Colon (tissue), 2 donors: ENCODE measurements around the gene HSDL2.
"Not testable (repeated sequence)": the region's sequence is repeated elsewhere in the genome, so short reads cannot be mapped to it uniquely, and the experiment has no call there.

ENCODE experiments used
- FAIRE-seq: peaks from 2 replicates; lab custom pipeline; 2012; peaks lifted over from hg19 to GRCh38; lab: Jason Lieb, UNC
- donor health status: control.
- donor health status: control.

Gene HSDL2

DNA sequence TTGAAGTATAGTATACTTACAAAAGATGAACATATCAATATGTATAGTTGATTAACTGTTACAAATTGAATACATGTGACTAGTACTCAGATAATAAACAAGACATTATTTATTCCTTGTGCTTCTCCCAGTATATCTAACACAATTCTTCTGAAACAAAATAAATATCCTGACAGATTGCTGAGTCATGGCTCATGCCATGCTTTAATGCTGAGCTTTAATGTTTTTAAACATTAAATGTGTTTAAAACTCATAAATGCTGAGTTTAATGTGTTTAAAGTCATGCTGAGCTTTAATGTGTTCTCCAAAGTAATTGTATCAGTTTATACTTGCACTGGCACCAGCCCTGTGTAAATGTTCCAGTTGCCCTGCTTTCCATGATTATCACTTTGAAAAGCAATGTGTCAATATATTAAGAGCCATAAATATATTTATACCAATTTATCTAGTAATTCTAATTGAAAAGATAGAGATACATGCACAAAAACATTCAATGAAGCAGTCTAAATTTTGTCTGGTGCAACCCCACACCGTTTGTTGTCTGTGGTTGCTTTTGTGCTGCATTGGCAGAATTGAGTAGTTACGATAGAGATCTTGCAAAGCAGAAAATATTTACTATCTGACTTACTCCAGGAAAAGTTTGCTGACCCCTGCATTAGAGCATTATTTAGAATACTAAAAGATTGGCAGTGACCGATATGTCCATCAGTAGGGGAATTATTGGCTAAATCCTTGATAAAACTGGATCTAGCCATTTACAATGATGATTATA lies 122.5 kb downstream of the HSDL2 start:
- FAIRE-seq = no peak

DNA sequence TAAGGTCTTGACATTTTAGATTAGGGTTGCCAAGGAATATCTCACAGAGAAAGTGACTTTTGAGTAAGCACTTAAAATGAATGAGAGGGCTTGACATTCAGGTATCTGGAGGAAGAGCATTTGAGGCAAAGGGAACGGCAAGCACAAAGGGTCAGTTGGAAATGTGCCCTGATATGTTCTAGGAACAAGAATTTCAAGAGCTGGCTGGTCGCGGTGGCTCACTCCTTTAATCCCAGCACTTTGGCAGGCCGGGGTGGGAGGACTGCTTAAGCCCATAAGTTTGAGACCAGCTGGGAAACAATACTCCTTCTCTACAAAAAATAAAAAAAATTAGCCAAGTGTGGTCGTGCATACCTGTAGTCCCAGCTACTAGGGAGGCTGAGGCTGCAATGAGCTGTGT lies 123.3 kb downstream of the HSDL2 start:
- no peak for FAIRE-seq

DNA sequence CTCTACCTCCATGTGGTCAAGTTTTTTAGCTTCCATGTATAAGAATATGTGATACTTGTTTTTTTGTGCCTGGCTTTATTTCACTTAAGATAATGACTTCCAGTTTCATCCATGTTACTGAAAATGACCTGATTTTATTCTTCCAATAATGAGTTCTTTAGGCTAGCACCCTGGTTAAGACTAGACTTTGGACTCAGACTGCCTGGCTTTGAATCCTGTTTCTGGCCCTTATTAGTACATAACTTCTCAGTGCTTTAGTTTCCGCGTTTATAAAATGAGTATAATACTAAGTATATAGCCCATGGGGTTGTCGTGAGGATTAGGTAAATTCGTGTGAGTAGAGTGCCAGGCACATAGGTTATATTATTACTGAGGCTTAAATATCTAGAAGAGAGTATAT lies 125.2 kb downstream of the HSDL2 start:
- FAIRE-seq = no peak

DNA sequence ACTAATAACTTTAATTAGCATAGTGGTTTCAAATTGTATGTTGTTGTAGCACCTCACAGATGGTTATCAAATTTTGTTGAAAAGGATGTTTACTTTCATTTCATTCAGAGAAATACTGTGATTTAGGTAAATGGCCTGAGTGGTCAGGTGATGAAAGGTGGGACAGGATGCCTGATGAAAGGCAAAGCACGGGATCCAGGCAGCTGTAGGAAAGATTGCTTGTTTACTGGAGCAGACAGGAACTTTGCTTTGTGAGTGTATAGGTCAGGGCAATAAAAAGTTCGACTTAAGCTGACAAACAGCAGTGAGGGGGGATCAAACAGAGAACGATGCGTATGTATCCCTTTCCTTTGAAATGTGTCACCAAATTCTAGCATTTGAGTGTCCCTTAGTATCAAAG lies 125.7 kb downstream of the HSDL2 start:
- FAIRE-seq = no peak

- FAIRE-seq = no peak
Observed at GRCh38 chr9:112506571-112506970, 126.7 kb downstream of the HSDL2 start.

GRCh38 chr9:112507001-112507680 lies 127.2 kb downstream of the HSDL2 start:
- no peak for FAIRE-seq

GRCh38 chr9:112508377-112508776 lies 128.5 kb downstream of the HSDL2 start:
- no peak for FAIRE-seq

DNA sequence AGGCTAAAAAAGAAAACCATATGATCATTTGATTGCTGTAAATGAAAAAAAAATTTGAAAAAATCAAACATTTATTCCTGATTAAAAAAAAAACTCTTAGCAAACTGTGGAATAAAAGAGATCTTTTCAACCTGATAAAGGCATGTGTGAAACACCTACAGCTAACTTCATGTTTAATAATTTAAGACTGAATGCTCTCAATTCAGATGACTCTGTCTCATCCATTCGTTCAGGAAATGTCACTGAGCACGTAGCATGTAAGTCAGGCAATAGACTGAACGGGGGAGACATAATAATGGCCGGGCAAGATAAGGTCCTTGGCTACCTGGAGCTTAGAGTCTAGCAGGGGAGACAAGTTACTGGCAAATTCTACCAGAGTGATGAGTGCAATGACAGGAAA lies 132.5 kb downstream of the HSDL2 start:
- not testable (repeated sequence) for FAIRE-seq

DNA sequence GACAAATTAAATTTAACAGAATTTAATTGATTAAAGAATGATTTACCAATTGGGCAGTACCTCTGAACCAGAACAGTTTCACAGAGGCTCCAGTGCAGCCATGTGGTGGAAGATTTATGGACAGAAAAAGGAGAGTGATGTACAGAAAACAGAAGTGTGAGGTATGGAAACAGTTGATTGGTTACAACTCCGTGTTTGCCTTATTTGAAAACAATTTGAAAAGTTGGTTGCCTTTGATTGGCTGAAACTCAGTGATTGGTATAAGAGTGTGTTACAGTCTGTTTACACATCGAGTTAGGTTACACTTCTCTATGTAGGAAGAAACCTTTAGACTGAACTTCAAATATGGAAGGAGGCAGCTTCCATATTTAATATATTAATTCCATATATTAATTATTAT lies 136.9 kb downstream of the HSDL2 start:
- no peak for FAIRE-seq

DNA sequence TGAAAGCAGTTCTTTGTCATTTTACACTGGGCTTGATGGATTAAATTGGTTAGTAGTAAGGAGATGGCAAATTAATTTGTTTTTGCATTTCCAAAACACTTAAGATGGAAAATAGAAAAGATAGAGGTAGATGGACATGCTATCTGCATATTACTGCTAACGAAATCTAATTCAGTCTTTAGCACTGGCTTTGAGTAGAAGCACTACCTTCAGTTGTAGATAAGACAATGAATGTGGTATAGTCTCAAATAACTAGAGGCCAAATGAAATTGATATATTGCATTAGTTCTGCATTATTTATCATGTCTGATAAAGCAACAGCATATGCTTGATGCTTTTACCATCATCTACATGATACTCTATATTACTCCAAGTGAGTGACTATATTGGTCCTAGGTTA lies 140.2 kb downstream of the HSDL2 start:
- FAIRE-seq = no peak

DNA sequence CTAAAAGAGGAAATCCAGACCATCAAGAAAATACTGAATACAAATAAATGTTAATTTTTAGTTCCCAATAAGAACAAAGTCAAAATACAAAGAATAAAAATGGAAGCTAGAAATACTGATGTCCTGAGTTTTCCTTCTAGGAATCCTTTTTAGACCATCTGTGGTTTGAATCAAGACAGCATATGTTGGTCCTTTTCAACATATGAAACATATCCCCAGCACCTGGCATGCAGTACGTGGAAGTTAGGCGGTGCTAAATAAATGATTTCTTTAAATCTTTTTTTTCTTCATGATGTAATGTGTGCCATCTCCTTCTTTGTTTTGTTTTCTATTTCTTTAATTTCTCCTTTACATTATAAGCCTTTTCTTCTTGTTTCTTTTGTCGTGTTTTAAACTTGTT lies 140.7 kb downstream of the HSDL2 start:
- no peak for FAIRE-seq
